ENCODE results near the gene MIPOL1. TPM values are rescaled to one million over a fixed set of nuclear protein-coding genes. Genes with fewer than 3 reads are reported as not detected.

The MIPOL1 gene
- total and polyA plus RNA-seq, 2 of the 13 experiments (the other 11 are each of a cell fraction or from before 2014, with no cell fraction given) = 8.6 to 34.2 TPM

- TF ChIP-seq, protein P1, sequence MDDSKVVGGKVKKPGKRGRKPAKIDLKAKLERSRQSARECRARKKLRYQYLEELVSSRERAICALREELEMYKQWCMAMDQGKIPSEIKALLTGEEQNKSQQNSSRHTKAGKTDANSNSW (CRISPR knock-in tag; IDR thresholded peaks at IDR 0.05; ENCODE audit: borderline replicate concordance) = no peak
- TF ChIP-seq ATF1 (CRISPR knock-in tag; IDR thresholded peaks at IDR 0.05) (no peak), ZNF44 (CRISPR knock-in tag; IDR thresholded peaks at IDR 0.05) (no peak), ZMYM4 (CRISPR knock-in tag; IDR thresholded peaks at IDR 0.05) (peak; percentile 79), MATR3 (CRISPR knock-in tag; IDR thresholded peaks at IDR 0.05) (no peak), ZNF784 (CRISPR knock-in tag; IDR thresholded peaks at IDR 0.05; ENCODE audit: borderline replicate concordance) (no peak), SALL1 (CRISPR knock-in tag; IDR thresholded peaks at IDR 0.05) (peak; percentile 31; the same call in 1 of the 2 replicates), ZBTB20 (CRISPR knock-in tag; IDR thresholded peaks at IDR 0.05; ENCODE audit: borderline replicate concordance, low read depth) (no peak), GATAD2A (CRISPR knock-in tag; IDR thresholded peaks at IDR 0.05) (peak; percentile 83), IKZF1 (IDR thresholded peaks at IDR 0.05) (no peak), ZFY (CRISPR knock-in tag; IDR thresholded peaks at IDR 0.05) (no peak), ATAD3A (CRISPR knock-in tag; IDR thresholded peaks at IDR 0.05) (no peak), EHMT2 (IDR thresholded peaks at IDR 0.05; ENCODE audit: borderline replicate concordance, low read depth, low read length) (peak; percentile 53; the same call in 1 of the 2 replicates), ZNF737 (CRISPR knock-in tag; IDR thresholded peaks at IDR 0.05; ENCODE audit: borderline replicate concordance) (no peak), POLR2AphosphoS2 (IDR thresholded peaks at IDR 0.05; ENCODE audit: low read depth, low read length) (no peak), MIXL1 (CRISPR knock-in tag; IDR thresholded peaks at IDR 0.05) (no peak), RNF2 (conservative IDR thresholded peaks at IDR 0.05; ENCODE audit: low read depth) (no peak), ZNF7 (CRISPR knock-in tag; IDR thresholded peaks at IDR 0.05) (no peak), ZNF160 (CRISPR knock-in tag; IDR thresholded peaks at IDR 0.05) (no peak), ATF7-NPFF (CRISPR knock-in tag; IDR thresholded peaks at IDR 0.05; ENCODE audit: low read depth) (no peak), SAFB2 (CRISPR knock-in tag; IDR thresholded peaks at IDR 0.05; ENCODE audit: borderline replicate concordance, low read depth) (no peak), MBNL3 (CRISPR knock-in tag; conservative IDR thresholded peaks at IDR 0.05) (no peak), HNF4A (CRISPR knock-in tag; IDR thresholded peaks at IDR 0.05) (peak; percentile 89), DMTF1 (CRISPR knock-in tag; IDR thresholded peaks at IDR 0.05) (no peak), ZNF362 (CRISPR knock-in tag; IDR thresholded peaks at IDR 0.05; ENCODE audit: borderline replicate concordance) (peak; percentile 74; the same call in 1 of the 2 replicates)
- TF ChIP-seq, protein P2, sequence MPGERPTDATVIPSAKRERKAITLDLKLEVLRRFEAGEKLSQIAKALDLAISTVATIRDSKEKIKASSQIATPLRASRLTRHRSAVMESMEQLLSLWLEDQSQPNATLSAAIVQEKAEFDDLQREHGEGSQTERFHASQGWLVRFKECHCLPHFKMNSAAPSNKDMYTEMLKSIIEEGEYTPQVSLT (CRISPR knock-in tag; IDR thresholded peaks at IDR 0.05; ENCODE audit: borderline replicate concordance, low read depth) = no peak
- TF ChIP-seq, protein P3, sequence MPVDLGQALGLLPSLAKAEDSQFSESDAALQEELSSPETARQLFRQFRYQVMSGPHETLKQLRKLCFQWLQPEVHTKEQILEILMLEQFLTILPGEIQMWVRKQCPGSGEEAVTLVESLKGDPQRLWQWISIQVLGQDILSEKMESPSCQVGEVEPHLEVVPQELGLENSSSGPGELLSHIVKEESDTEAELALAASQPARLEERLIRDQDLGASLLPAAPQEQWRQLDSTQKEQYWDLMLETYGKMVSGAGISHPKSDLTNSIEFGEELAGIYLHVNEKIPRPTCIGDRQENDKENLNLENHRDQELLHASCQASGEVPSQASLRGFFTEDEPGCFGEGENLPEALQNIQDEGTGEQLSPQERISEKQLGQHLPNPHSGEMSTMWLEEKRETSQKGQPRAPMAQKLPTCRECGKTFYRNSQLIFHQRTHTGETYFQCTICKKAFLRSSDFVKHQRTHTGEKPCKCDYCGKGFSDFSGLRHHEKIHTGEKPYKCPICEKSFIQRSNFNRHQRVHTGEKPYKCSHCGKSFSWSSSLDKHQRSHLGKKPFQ (CRISPR knock-in tag; IDR thresholded peaks at IDR 0.05; ENCODE audit: insufficient replicate concordance) = no peak
These were observed 40.0 kb downstream of the MIPOL1 start (continued) for GRCh38 chr14:37237735-37238200.
